Fibroblast of skin of left quadriceps (primary cell): ENCODE measurements around the gene LTBP2.
A peak's percentile ranks its signal among the peaks of the same experiment; 100 is the strongest.

ENCODE experiments used
- DNase-seq, 2 experiments: peaks; one replicate each; pipeline ENCODE4 v3.0.0-alpha.2; 2013; ENCODE audit warnings: low read depth in 2 of 2

Gene LTBP2

GRCh38 chr14:74591394-74591793 lies 20.6 kb downstream of the LTBP2 start:
- DNase-seq, result no peak

DNA sequence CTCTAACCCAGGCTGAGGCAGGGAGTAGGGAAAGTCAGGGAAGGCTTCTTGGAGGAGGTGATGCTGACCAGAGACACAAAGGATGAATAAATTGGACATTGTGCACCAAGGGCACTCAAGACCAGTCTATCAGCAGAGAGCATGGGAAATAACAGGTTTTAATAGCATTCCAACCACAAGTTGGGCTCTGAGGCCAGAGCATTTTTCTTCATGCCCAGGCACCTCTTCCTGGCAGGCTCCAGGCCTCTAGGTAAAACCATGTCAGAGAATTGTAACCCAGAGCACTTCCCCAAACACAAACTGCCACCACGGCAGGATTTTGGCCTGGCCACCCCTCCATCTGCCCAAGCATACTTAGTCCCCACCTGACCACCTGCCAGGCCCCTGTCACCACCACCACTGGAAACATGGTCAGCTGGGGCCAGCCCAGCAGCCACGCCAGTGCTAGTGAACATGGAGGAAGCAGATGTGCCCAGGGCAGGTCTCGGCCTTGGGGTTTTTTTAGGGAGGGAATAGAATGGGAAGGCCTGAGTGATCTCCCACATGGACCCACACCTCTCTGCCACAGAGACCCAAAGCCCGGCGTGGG lies 22.7 kb downstream of the LTBP2 start:
- no peak for DNase-seq

DNA sequence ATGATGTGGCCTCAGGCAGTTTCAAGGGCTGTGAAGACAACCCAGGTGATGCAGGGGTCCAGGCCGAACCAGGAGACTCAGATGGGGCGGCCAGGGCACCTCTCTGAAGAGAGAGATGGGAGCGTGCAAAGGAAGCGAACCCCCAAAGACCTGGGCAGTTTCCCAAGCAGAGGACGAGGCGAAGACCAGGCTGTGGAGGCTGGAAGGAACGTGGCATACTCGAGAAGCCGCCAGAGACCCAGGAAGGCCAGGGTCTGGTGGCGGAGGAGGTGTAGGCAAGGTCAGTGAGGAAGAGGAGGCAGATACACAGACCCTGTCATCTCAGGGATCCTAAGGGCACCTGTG lies 24.7 kb downstream of the LTBP2 start:
- DNase-seq, result no peak

DNA sequence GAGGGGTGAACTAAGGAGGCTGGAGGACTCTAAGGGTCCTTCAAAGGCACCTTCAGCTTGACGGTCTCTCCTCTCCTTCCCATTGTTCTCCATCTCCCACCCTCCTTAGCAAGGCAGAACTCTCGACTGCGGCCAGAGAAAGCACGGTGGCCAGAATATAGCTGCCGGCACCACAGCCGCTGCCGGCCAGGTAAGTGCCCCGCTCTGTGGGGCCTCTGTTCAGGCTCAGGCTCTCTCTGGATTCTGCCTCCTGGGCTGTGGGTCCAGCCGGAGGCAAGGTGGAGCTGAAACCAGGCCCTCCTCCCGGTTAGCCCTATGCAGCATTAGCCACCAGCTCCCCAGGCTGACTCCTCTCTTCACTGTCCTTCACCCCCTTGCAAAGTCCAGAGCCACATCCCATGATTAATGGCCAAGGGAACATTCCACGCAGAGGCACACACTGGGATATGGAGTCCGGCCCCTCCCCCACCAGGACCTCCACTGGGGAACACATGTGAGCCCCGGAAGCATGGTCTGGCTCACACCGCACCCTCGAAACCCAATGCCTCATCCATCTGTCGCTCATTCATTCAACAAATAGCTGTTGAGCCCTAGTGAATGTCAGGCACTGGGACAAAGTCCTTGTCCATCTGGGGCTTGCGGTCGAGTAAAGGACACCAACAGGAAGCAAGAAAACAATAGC lies 25.2 kb downstream of the LTBP2 start:
- DNase-seq, result no peak

DNA sequence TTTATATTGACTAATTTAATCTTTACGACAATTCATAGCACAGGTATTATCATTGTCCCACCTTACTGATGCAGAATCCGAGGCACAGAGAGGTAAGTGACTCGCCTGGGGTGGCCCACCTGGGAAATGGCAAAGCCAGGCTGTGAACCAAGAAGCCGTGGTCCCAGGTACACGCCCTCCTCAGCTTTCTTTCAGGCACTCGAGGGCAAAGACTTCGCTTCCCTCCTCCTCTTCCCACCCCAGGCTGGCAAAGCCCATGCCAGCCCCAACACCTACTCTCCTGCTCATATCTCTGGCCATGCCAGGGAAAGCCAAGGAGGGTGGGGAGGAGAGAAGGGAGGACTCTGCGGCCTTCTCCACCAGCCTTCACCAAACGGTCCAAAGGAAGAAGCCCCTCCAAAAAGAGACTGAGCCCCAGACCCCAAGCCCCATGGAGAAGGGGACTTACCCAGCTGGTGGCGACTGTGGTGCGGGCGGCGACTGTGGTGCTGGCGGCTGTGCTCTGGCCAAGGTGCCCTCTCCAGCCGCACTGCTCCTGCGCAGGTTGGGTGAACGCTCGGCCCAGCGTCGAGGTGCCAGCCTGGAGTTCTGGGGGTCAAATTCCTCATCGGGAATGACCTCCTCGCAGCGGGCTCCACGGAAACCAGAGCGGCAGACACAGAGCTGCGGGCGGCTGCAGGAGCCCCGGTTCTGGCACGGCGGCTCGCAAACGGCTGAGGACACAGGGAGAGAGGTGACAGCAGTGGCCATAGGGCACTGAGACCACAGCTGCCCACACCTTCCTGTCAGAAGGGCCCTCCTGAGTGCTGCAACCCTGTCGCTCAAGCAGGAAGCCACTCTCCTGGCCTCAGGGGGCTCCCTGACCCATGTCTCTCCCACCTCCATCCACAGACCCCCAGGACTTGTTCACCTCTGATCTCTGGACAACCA lies 26.4 kb downstream of the LTBP2 start:
- DNase-seq, result no peak

- DNase-seq, result no peak
Measured at GRCh38 chr14:74584951-74585350, 27.1 kb downstream of the LTBP2 start.

DNA sequence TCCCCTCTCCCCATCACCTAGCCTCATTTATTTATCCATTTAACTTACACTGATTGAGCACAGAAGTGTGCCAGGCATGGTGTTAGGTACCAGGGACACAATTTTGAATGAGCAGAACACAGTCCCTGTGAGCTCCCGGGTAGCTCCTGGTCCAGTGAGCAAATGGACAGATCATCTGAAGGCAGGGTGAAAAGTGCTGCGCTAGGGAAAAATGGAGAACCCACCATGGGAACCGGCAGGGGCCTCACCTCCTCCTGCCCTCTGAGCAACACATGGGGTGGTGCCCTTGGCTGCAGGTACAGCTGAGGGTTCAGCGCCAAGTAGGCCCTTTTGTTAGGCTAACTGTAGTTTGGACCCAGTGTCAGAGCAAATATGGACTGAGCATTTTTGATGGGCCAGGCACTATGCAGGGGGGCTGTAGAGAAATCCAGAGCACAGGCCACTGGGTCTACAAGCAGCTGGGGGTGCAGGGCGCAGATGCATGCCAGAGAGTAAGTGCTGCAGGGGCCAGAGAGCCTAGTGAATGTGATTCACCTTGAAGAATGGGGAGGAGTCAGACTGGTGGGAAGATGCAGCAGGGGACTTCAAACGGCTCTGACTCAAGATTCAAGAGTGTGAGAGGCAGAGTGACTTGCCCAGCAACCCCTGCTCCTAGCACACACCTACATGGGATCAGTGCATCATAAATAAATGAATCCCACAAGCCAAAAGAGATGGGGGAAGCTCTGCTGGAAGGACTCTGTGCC lies 28.2 kb downstream of the LTBP2 start:
- DNase-seq, result peak in 1 of 2 experiments; percentile 43

- no peak for DNase-seq
Measured at GRCh38 chr14:74582910-74583581, 29.0 kb downstream of the LTBP2 start.

- no peak for DNase-seq
Measured at GRCh38 chr14:74580275-74580672, 31.8 kb downstream of the LTBP2 start.

DNA sequence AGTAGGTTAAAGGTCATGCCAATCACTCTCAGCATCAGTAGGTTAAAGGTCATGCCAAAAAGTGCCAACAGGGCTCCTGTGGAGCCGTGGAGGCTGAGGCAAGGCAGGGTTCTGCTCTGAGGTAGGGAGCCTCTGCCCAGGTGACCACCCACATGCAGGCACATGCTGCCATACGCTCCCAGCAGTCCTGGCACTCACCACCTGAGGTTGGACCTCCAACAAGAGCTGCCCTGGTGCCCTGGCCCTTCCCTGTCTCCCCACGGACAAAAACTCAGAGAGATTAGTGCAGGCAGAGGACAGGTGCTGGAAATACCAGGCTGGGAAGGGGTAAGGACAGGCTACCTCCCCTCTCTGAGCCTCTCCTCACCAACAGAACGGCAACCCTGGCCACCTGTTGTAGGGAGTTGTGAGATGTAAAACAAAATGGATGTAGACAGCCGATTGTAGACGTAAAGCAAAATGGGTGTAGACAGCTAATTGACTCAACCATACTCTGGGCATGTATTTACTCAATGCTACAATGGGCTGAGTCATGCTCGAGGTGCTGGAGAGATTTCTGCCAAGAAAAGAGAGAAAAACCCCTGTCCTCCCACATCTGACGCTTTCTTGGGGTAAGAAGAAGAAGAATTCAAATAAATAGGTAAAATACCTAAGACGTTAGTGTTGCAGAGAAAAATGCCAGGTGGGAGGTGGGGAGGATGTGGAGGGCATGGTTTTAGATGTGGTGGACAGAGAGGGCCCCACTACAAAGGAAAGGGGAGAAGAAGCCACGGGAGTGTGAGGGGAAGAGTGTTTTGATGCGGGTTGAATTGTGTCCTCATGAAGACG lies 32.4 kb downstream of the LTBP2 start:
- DNase-seq, result peak; percentile 40 to 53

- no peak for DNase-seq
Measured at GRCh38 chr14:74578479-74578878, 33.6 kb downstream of the LTBP2 start.

- no peak for DNase-seq
Measured at GRCh38 chr14:74577948-74578275, 34.1 kb downstream of the LTBP2 start.

DNA sequence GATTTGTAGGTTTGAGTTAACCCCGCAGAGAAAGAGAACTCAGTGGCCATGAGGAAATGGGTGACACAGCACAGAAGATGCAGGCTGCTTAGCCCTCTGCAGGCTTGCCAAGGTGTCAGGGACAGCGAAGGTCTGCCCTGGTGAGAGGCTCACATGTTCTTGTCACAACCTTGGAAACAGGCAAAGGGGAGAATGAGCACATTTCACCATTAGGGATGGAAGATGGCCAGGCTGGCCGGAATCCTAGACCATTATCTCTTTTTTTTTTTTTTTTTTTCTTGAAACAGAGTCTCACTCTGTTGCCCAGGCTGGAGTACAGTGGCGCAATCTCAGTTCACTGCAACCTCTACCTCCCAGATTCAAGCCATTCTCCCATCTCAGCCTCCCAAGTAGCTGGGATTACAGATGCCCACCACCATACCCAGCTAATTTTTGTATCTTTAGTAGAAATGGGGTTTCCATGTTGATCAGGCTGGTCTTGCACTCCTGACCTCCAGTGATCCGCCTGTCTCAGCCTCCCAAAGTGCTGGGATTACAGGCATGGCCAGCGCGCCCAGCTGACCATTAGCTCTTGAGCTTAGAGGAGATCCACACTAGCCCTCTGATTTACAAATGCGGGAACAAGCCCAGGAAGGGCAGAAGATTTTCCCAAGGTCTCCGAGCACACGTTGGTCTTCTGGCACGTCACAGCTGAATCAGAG lies 34.6 kb downstream of the LTBP2 start:
- no peak for DNase-seq

DNA sequence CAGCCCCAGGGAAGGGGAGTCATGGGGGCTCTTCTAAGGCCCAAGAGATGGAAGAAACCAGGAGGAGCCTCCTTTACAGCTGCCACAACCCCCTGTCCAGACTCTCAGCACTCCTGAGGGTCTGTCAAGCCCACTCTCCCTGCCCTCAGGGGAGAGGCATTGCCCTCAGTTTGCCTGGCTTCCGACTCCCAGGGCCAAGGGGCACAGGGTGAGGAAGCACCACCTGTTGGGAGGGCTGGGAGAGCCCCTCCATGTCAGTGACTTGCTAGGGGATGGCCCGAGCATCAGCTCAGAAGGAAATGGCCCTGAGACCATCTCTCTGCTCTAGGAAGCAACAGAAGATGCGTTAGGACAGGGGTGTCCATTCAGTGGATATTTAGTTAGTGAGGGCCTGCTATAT lies 36.1 kb downstream of the LTBP2 start:
- DNase-seq, result no peak

- DNase-seq, result no peak
Measured at GRCh38 chr14:74575507-74575906, 36.5 kb downstream of the LTBP2 start.

DNA sequence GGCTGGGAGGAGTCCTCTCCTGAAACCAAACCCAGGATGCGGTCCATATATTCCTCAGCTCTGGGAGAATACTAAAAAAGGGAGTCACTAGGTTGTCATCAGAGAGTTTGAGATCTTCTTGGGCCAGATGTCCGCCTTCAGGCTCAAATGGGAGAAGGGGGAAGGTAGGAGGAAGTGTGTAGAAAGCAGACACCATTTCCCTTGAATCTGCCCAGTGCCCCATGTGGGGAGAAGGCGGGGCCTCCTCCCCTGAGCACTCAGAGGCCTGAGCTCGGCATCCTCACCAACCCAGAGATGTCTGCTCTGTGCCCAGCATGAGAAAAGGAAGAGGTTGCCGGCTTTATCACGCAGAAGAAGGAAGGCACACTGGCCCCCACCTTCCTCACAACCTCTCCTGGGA lies 37.3 kb downstream of the LTBP2 start:
- DNase-seq, result no peak

- no peak for DNase-seq
Measured at GRCh38 chr14:74574090-74574433, 38.0 kb downstream of the LTBP2 start.

- no peak for DNase-seq
Measured at GRCh38 chr14:74573421-74574089, 38.5 kb downstream of the LTBP2 start.

DNA sequence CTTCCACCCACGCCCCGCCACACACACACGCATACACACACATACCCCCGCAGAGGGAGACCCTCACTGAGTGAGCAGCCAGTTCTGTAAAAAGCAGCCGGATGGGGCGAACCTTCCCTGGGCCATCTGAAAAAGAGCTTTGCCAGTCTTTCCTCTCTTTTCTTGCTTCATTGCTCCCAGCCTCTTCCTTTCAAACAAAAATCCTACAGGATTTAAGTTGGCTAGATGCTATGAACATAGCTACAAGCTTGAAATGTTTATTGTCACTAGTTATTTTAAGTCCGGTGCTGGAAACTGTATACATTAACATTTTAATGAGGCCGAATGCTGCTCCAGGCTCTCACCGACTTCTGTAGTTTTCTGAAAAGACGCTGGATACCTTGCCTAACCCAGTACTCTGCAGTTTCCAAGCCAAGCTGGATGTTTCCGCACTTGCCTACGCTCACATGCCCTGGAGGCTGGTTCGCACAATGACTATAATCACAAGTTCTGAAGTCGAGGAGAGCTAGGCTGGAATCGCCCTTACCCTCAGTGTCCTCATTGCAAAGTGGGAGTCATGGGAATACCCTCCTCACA lies 39.2 kb downstream of the LTBP2 start:
- DNase-seq, result no peak
